Heart right ventricle (tissue), 16 donors: Measurements from ENCODE around the gene LDLRAP1. TPM values are rescaled to one million over a fixed set of nuclear protein-coding genes. Genes with fewer than 3 reads are reported as not detected.

ENCODE experiments used
- ATAC-seq, 8 donors: fragments of 200-7000 bp; cut with Tn5 transposase; one replicate each; pipeline ENCODE4 v1.9.1; 2020; ENCODE audit warnings: mild to moderate bottlenecking in 8 of 8, moderate library complexity in 8 of 8, moderate number of reproducible peaks in 1 of 8
- DNase-seq, 2 donors: peaks; one replicate each; pipeline ENCODE4 v3.0.0-alpha.2; 2020
- H3K27ac ChIP-seq, 10 donors: fragments of 200-600 bp; sonication (generic) in 2 of 10; one replicate each; pipeline versions ENCODE4 v1.5.0 to v1.8.0; 2020 to 2022; ENCODE audit warnings: mild to moderate bottlenecking in 3 of 10
- H3K27me3 ChIP-seq, 7 donors: fragments of 200-600 bp; one replicate each; pipeline ENCODE4 v1.8.0; 2021 to 2022; ENCODE audit warnings: mild to moderate bottlenecking in 2 of 7
- H3K36me3 ChIP-seq, 9 donors: fragments of 200-600 bp; sonication (generic) in 1 of 9; one replicate each; pipeline versions ENCODE4 v1.5.0 to v1.8.0; 2020 to 2022; ENCODE audit warnings: mild to moderate bottlenecking in 2 of 9
- H3K4me1 ChIP-seq, 9 donors: fragments of 200-600 bp; sonication (generic) in 1 of 9; one replicate each; pipeline versions ENCODE4 v1.5.0 to v1.8.0; 2020 to 2022; ENCODE audit warnings: mild to moderate bottlenecking in 4 of 9
- H3K4me3 ChIP-seq, 10 donors: fragments of 200-600 bp; sonication (generic) in 2 of 10; one replicate each; pipeline versions ENCODE4 v1.5.0 to v1.8.0; 2020 to 2022; ENCODE audit warnings: mild to moderate bottlenecking in 7 of 10, moderate library complexity in 2 of 10
- H3K9me3 ChIP-seq, 11 donors: fragments of 200-600 bp in 10 of 11; sonication (generic) in 2 of 11; one replicate each; pipeline versions ENCODE4 v1.5.0 to v1.8.0; 2013 to 2022; ENCODE audit warnings: mild to moderate bottlenecking in 2 of 11, control low read depth in 1 of 11, moderate library complexity in 1 of 11
- CTCF ChIP-seq, 9 donors: fragments of 200-600 bp; sonication (generic) in 2 of 9; IDR thresholded peaks; one replicate each; pipeline versions ENCODE4 v1.5.0 to v1.8.0; 2021 to 2022; ENCODE audit warnings: antibody characterized with exemption in 9 of 9, mild to moderate bottlenecking in 5 of 9, moderate library complexity in 1 of 9
- WGBS, 2 donors: extraction: QIAGEN DNeasy Blood & Tissue Kit; methylation state at CpG; one replicate each; pipeline ENCODE4 v1.1.7; 2013; ENCODE audit warnings: inconsistent platforms in 1 of 2; 5-methylcytosine and 5-hydroxymethylcytosine counted together
- intact Hi-C, 10 donors: fragments of 100-400 bp; cut with DNase I; formaldehyde crosslinking; loops; one replicate each; pipeline versions ENCODE4 v1.11.1 to v1.14.2; 2022
- polyA plus RNA-seq, 2 donors: library from polyadenylated mRNA; stranded (reverse); fragments of 200-250 nt; gene quantifications; one replicate each; pipeline ENCODE4 v1.2.3, GENCODE V29; 2013
- total RNA-seq, 10 donors: library from RNA; stranded (reverse); fragmentation: NEBNext Ultra II Directional in 3 of 10; extraction: Animal tissue kit (Norgen Biotek cat#: 25700) in 3 of 10; gene quantifications; one replicate each; pipeline versions ENCODE4 v1.2.1 to v1.2.4, GENCODE V29; 2021 to 2023
- donor health status: Arrhythmogenic right ventricular cardiomyopathy.
- donor health status: ischemic (EF 13 %, LVEDD 7.1; RV severe dilation, severe dysfunction).
- donor health status: healthy with polysubstance abuse.
- donor health status: DM: no; HTN: yes; CAD: no.
- donor health status: DM: no; HTN: no; CAD: no.
- donor health status: ischemic (EF 25% LVEDD 6.9; RV normal size, moderate dysfunction).
- donor health status: ischemic (EF 25% LVEDD 5.7; RV mildly dilated, moderate dysfunction).
- donor health status: healthy.
- donor health status: DM: yes; HTN: yes; CAD: no.
- donor health status: Ischemic cardiomyopathy.
- donor health status: ischemic (EF 35%, LVEDD 5.7; RV mildly dilated, moderate dysfunction).
- donor health status: nonischemic (EF 11% LVEDD 7.7; RV severe dilation, severe dysfunction).
- donor health status: DM: yes; HTN: yes; CAD: no.
- donor health status: PGD.
- donor health status: ischemic (EF 29% LVEDD 5.4; RV normal size, mild dysfunction).
- donor health status: nonischemic (EF 23%, LVEDD 6.1; RV moderate dilation, normal function).

Gene LDLRAP1
- total and polyA plus RNA-seq, 12 donors = 8.5 to 16.1 (median 10.3) TPM

DNA sequence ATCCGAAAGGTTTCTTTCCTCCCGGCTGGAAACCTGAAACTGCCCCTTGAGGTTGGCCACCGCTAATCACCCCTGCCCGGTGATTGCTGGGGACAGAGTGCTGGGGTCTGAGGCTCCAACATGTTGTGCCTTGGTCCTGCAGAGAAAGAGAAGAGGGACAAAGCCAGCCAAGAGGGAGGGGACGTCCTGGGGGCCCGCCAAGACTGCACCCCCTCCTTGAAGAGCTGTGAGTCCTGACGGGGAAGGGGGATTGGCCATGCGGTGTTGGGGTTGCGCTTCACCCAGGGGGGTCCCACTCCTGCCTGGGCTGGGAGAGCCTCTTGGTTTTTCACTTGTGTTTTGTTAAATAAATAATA, 19.5 kb downstream of the LDLRAP1 start:
- Histone ChIP-seq H3K4me1 (peaks cover 11 to 74% (median 65%) of the 10 kb centered on the region in 9 donors), H3K27me3 (no peaks in the 10 kb centered on the region), H3K4me3 (peak overlapping the region in 1 of 10 donors; percentile 39), H3K36me3 (peaks cover 0 to 80% (median 24%) of the 10 kb centered on the region in 9 donors), H3K27ac (peak overlapping the region in 1 of 10 donors; percentile 82), H3K9me3 (no peaks in the 10 kb centered on the region)
- ATAC-seq (no peak), DNase-seq (no peak)
- 78 to 88% methylated on average over 9 of the region's 9 CpGs for WGBS, 2 donors
- no peak for TF ChIP-seq CTCF (IDR thresholded peaks at IDR 0.05)
- intact Hi-C loops = no loop called here

DNA sequence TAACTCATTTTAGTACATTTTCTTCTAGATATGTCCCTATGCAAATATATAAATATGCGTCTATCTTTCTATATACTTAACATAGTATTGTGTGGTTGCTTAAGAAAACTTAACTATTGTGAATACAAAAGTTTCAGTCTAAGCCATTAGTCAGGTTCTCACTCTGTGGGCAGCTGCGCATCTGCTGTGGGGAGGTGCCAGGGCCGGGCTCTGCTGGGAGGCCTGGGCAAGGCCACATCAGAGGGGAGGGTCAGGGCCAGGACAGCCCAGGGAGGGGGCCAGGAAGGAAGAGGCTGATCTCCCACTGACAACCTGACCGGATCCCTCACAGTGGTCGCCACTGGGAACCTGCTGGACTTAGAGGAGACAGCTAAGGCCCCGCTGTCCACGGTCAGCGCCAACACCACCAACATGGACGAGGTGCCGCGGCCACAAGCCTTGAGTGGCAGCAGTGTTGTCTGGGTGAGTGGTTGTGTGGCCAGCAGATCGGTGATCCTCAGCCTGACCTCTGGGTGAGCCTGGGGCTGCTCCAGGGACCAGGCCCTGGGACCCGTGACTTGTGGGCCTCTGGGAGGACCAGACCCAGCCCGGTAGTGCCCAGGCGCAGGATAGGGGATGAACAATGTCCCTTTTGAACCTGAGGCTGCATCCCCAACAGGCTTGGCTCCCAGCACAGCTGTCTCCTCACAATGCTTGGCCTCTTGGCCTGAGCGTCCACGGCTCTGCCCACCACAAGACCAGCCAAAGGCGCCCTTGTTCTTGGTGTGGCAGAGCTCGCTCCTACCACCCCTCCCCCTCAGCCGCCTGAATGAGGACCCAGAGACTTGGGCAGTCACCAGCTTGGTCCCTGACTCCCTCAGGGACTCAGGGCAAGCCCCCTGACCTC, 20.2 kb downstream of the LDLRAP1 start:
- Histone ChIP-seq H3K27ac (peak overlapping the region in 1 of 10 donors; percentile 82), H3K27me3 (no peaks in the 10 kb centered on the region), H3K4me3 (peak overlapping the region in 1 of 10 donors; percentile 39), H3K36me3 (peaks cover 0 to 74% (median 24%) of the 10 kb centered on the region in 9 donors), H3K9me3 (no peaks in the 10 kb centered on the region), H3K4me1 (peaks cover 17 to 78% (median 65%) of the 10 kb centered on the region in 9 donors)
- 90 to 91% methylated on average over 20 of the region's 20 CpGs for WGBS, 2 donors
- intact Hi-C loops = no loop called here
- DNase-seq (no peak), ATAC-seq (no peak)
- no peak for TF ChIP-seq CTCF (IDR thresholded peaks at IDR 0.05)

- no peaks in the 10 kb centered on the region for H3K9me3 ChIP-seq
- WGBS, 2 donors = 86% methylated on average over 14 of the region's 14 CpGs
- H3K4me3 ChIP-seq = no peak overlapping the region
- H3K27me3 ChIP-seq = no peaks in the 10 kb centered on the region
- intact Hi-C loops = no loop called here
- ATAC-seq = no peak
- no peak for TF ChIP-seq CTCF (IDR thresholded peaks at IDR 0.05)
- peak overlapping the region in 4 of 10 donors; percentile 25 to 32 (median 30) for H3K27ac ChIP-seq
- H3K4me1 ChIP-seq = peaks cover 17 to 77% (median 58%) of the 10 kb centered on the region in 9 donors
- H3K36me3 ChIP-seq = peaks cover 0 to 60% (median 21%) of the 10 kb centered on the region in 9 donors
- DNase-seq = no peak
These were observed 21.6 kb downstream of the LDLRAP1 start for GRCh38 chr1:25564777-25565574.

DNA sequence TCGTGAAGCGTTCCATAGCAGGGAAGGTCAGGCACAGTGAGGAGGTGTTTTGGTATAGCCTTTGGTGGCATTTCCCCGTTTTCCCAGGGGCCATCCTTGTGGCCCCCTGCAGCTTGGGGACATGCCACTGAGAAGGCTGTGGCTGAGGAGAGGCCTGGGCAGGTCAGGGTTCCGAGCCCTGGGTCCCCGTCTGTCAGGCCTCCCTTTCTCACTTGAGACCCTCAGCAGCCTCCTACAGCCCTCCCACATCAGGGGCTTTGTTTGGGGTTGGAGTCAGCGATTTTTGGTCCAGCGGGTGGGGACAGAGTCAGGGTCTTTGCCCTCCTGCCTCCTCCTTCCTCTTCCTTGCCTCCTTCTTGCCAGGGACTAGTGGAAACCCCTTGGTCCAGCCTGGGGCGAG, 22.2 kb downstream of the LDLRAP1 start:
- no peaks in the 10 kb centered on the region for H3K27me3 ChIP-seq
- peak overlapping the region in 6 of 10 donors; percentile 17 to 87 (median 30) for H3K27ac ChIP-seq
- H3K9me3 ChIP-seq = no peaks in the 10 kb centered on the region
- no peak for DNase-seq
- intact Hi-C loops = no loop called here
- 92 to 95% methylated on average over 8 of the region's 8 CpGs for WGBS, 2 donors
- no peak overlapping the region for H3K4me3 ChIP-seq
- no peak for ATAC-seq
- no peak for TF ChIP-seq CTCF (IDR thresholded peaks at IDR 0.05)
- H3K36me3 ChIP-seq = peaks cover 0 to 53% (median 21%) of the 10 kb centered on the region in 9 donors
- H3K4me1 ChIP-seq = peaks cover 17 to 71% (median 52%) of the 10 kb centered on the region in 9 donors
